ENCODE data around the gene TUT1.

- TF ChIP-seq CTCF (IDR thresholded peaks at IDR 0.05): no peak
- TF ChIP-seq POLR2AphosphoS5 (IDR thresholded peaks at IDR 0.05): no peak
These were observed 13.3 kb upstream of the TUT1 start for GRCh38 chr11:62604460-62605120.
